ENCODE results near the gene RFX5.

DNA sequence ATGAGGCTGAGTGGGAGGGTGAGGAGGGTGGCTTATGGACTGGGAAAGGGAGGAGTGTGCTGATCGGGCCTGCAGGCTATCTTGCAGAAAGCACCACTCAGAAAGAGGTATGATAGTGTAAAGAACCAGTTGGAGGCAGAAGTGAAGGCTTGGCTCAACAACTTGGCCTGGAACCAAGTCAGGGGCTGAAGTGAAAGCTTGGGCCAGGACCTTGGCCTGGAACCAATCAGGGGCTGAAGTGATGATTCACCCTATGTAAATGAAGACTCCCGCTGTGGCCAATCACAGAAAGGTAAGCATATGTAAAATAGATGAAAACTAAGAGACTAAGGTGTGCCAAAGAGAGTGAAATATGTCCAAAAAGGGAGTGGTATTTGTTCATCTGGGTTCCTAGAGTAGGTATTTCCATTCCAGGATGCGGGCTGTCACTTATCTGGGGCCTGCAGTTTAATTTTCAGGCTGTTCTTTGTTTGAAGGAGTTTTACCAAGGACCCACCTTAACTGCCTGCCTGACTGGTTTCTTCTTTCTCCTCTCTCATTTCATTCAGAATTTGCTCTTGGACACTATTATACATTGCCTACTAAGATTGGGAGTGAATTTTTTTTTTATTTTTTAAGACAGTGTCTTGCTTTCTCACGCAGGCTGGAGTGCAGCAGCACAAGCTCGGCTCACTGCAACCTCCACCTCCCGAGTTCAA, 5.1 kb upstream of the RFX5 start:
- TF ChIP-seq, protein P1, sequence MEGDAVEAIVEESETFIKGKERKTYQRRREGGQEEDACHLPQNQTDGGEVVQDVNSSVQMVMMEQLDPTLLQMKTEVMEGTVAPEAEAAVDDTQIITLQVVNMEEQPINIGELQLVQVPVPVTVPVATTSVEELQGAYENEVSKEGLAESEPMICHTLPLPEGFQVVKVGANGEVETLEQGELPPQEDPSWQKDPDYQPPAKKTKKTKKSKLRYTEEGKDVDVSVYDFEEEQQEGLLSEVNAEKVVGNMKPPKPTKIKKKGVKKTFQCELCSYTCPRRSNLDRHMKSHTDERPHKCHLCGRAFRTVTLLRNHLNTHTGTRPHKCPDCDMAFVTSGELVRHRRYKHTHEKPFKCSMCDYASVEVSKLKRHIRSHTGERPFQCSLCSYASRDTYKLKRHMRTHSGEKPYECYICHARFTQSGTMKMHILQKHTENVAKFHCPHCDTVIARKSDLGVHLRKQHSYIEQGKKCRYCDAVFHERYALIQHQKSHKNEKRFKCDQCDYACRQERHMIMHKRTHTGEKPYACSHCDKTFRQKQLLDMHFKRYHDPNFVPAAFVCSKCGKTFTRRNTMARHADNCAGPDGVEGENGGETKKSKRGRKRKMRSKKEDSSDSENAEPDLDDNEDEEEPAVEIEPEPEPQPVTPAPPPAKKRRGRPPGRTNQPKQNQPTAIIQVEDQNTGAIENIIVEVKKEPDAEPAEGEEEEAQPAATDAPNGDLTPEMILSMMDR (conservative IDR thresholded peaks at IDR 0.05; ENCODE audit: low read length), result no peak
- TF ChIP-seq EZH2phosphoT487 (IDR thresholded peaks at IDR 0.05; ENCODE audit: borderline replicate concordance), result no peak
